ENCODE results near the gene PRKN. TPM values are rescaled to one million over a fixed set of nuclear protein-coding genes. Genes with fewer than 3 reads are reported as not detected.

PRKN gene
- total and polyA plus RNA-seq, 10 donors, result 0.23 to 14.1 (median 7.0) TPM

DNA sequence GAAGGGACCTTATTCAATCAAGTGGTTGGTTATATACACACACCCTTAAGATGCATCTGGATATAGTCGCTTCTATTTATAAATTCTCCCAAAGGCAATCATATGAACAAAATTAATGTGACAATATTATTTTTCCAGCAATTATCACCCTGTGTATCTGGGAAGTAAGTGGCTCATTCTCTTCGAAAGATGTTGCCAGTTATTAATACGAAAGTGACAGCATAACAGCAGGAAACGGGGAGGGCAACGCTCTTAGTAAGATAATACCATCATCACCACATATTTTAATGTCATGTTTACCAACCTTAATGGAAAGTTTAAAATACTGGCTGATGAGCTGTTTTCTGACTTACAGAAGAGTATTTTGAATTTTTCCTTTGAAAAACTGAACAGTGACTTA is 756.5 kb downstream of the PRKN start:
- H3K36me3 ChIP-seq, result peaks cover 0 to 3% (median 0%) of the 10 kb centered on the region in 6 donors
- 78 to 91% (median 86%) methylated on average over 5 of the region's 5 CpGs for WGBS, 5 donors
- intact Hi-C loops (cut with DNase I; ENCODE audit: low total_unique reads), result no loop called here
- no peak for DNase-seq
- H3K27ac ChIP-seq, result no peak overlapping the region
- TF ChIP-seq POLR2A (IDR thresholded peaks at IDR 0.05), result no peak
- TF ChIP-seq, protein P1, sequence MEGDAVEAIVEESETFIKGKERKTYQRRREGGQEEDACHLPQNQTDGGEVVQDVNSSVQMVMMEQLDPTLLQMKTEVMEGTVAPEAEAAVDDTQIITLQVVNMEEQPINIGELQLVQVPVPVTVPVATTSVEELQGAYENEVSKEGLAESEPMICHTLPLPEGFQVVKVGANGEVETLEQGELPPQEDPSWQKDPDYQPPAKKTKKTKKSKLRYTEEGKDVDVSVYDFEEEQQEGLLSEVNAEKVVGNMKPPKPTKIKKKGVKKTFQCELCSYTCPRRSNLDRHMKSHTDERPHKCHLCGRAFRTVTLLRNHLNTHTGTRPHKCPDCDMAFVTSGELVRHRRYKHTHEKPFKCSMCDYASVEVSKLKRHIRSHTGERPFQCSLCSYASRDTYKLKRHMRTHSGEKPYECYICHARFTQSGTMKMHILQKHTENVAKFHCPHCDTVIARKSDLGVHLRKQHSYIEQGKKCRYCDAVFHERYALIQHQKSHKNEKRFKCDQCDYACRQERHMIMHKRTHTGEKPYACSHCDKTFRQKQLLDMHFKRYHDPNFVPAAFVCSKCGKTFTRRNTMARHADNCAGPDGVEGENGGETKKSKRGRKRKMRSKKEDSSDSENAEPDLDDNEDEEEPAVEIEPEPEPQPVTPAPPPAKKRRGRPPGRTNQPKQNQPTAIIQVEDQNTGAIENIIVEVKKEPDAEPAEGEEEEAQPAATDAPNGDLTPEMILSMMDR (IDR thresholded peaks at IDR 0.05 in 8 of 11, conservative IDR thresholded peaks at IDR 0.05 in 3 of 11), result no peak
- no peaks in the 10 kb centered on the region for H3K9me3 ChIP-seq
- no peaks in the 10 kb centered on the region for H3K27me3 ChIP-seq (replicated peaks in 1 of 7)
- H3K4me1 ChIP-seq, result no peaks in the 10 kb centered on the region
- no peak overlapping the region for H3K4me3 ChIP-seq

DNA sequence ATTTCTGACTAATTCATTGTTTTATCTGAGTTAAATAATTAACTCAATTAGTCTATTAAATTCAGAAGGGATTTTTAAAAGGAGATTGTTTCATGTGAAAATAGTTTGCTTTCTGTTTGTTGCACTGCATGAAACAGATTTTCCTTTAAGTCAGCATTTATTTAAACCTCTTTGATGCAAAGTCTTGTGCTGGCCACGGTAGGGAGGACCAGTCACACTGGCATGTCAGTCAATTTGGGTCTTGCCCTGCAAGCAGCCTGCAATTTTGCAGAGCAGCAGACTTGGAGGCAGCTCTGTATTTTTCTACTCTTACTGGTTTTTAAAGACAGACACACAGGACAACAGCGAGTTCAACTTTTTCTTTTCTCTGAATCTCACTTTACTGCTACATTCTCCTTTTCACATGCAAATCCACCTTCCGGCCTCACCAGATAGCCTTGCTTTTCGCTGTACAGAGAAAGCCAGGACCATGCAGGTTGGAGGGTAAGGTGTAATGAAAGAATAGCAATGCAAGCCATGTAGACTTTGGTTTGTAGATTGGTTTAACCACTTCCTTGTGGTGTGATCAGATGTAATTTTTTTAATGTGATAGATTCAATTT is 763.8 kb downstream of the PRKN start:
- no peaks in the 10 kb centered on the region for H3K4me1 ChIP-seq
- DNase-seq, result no peak
- intact Hi-C loops (cut with DNase I; ENCODE audit: low total_unique reads), result no loop called here
- no peaks in the 10 kb centered on the region for H3K36me3 ChIP-seq
- H3K27me3 ChIP-seq (replicated peaks in 1 of 7), result no peaks in the 10 kb centered on the region
- TF ChIP-seq, protein P1 (IDR thresholded peaks at IDR 0.05 in 8 of 11, conservative IDR thresholded peaks at IDR 0.05 in 3 of 11), result no peak
- no peak for TF ChIP-seq POLR2AphosphoS5 (IDR thresholded peaks at IDR 0.05)
- TF ChIP-seq POLR2A (IDR thresholded peaks at IDR 0.05), result no peak
- no peaks in the 10 kb centered on the region for H3K9me3 ChIP-seq
- no peak overlapping the region for H3K4me3 ChIP-seq
- 59 to 75% (median 67%) methylated on average over 4 of the region's 4 CpGs for WGBS, 5 donors
- no peak overlapping the region for H3K27ac ChIP-seq

DNA sequence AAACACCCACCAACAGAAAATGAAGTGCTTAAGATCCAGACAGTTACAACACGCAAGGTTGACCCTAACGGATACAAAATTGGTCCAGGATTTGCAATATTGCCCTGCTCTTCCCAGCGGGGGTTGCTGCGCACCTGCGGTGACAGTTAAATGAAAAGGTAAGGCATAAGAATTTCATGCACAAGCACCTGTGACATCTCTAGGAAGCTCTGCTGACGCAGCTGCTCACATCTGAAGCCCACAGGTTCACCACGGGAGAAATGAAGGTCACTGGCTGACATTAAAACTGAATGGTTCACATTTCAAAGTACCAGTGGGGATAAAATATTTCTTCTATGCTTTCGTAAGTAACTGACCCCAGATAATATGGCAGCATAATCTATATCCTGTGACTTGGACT is 764.4 kb downstream of the PRKN start:
- 86 to 95% (median 89%) methylated on average over 8 of the region's 8 CpGs for whole genome bisulfite sequencing, 5 donors
- intact Hi-C loops (cut with DNase I; ENCODE audit: low total_unique reads), result no loop called here

DNA sequence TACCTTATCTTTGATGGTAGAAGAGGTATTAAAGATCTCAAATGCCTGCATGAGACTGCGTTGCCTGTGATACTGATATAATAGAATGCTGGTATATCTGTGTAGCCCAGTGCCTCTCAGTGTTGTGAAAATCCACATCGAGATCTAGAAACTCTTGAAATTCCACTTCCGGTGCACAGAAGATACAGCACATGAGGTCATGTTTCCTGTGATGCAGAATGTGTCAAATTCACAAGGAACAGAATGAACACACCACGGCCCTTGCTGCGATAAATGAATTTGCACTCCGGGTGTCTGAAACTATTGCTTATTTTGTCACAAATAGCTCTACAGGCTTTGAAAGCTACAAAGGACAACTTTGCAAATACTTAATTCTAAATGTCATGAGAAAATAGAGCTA is 765.8 kb downstream of the PRKN start:
- TF ChIP-seq, protein P1 (IDR thresholded peaks at IDR 0.05 in 8 of 11, conservative IDR thresholded peaks at IDR 0.05 in 3 of 11), result no peak
- TF ChIP-seq POLR2A (IDR thresholded peaks at IDR 0.05), result no peak
- TF ChIP-seq POLR2AphosphoS5 (IDR thresholded peaks at IDR 0.05), result no peak
- intact Hi-C loops (cut with DNase I; ENCODE audit: low total_unique reads), result no loop called here
- Histone ChIP-seq H3K4me1 (no peaks in the 10 kb centered on the region), H3K9me3 (no peaks in the 10 kb centered on the region), H3K36me3 (no peaks in the 10 kb centered on the region), H3K27me3 (replicated peaks in 1 of 7) (no peaks in the 10 kb centered on the region), H3K4me3 (no peak overlapping the region), H3K27ac (no peak overlapping the region)
- no peak for DNase-seq
- WGBS, 5 donors, result 69 to 82% (median 76%) methylated on average over 6 of the region's 6 CpGs

More for the DNA sequence above, 764.4 kb downstream of the PRKN start:
- H3K36me3 ChIP-seq, result no peaks in the 10 kb centered on the region
- H3K27me3 ChIP-seq (replicated peaks in 1 of 7), result no peaks in the 10 kb centered on the region
- TF ChIP-seq, protein P1 (IDR thresholded peaks at IDR 0.05 in 8 of 11, conservative IDR thresholded peaks at IDR 0.05 in 3 of 11), result no peak
- TF ChIP-seq POLR2A (IDR thresholded peaks at IDR 0.05) (no peak), POLR2AphosphoS5 (IDR thresholded peaks at IDR 0.05) (no peak)
- no peaks in the 10 kb centered on the region for H3K4me1 ChIP-seq
- no peak overlapping the region for H3K4me3 ChIP-seq
- no peaks in the 10 kb centered on the region for H3K9me3 ChIP-seq
- H3K27ac ChIP-seq, result no peak overlapping the region
- no peak for DNase-seq
